ENCODE results near the gene FBXO36.

The FBXO36 gene

GRCh38 chr2:230048010-230048671, 125.8 kb downstream of the FBXO36 start:
- DNase-seq (ENCODE audit: low read depth, low spot score), result no peak

DNA sequence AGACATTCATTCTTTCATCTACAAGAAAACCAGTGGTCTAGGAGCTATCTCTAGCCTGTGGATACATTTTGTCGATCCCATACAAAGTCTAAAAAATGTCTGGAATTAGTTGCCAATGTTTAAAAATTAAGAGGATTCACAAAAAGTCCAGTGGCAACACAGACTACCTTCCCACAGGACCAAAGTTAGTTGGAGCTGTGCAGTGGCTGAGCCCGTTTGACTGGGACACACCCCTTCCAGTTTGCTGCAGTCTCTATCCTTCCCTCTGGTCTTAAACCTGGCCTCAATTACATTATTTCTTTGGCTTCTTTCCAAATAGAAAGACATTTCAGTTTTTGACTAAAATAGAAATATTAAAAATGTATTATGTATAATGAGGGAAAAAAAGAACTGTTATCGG, 127.8 kb downstream of the FBXO36 start:
- no peak for DNase-seq (ENCODE audit: low read depth, low spot score)

DNA sequence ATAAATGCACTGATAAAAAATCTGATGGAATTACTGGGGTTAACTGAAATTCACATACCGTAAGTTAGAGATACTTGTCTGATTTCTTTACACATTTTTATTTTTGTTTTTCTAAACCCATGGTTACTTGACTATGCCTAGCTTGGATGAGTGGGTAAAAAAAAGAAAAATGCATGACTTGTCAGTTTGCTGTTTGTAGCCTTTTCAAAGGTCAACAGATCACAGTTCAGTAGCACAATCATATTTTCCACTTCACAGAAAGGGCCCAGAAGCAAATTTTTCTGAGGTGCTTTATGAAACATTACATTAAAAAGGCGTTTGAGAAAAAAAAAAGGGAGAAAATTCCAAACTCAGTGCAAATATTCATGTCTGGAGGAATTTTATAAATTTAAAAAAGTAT, 130.0 kb downstream of the FBXO36 start:
- no peak for DNase-seq (ENCODE audit: low read depth, low spot score)

DNA sequence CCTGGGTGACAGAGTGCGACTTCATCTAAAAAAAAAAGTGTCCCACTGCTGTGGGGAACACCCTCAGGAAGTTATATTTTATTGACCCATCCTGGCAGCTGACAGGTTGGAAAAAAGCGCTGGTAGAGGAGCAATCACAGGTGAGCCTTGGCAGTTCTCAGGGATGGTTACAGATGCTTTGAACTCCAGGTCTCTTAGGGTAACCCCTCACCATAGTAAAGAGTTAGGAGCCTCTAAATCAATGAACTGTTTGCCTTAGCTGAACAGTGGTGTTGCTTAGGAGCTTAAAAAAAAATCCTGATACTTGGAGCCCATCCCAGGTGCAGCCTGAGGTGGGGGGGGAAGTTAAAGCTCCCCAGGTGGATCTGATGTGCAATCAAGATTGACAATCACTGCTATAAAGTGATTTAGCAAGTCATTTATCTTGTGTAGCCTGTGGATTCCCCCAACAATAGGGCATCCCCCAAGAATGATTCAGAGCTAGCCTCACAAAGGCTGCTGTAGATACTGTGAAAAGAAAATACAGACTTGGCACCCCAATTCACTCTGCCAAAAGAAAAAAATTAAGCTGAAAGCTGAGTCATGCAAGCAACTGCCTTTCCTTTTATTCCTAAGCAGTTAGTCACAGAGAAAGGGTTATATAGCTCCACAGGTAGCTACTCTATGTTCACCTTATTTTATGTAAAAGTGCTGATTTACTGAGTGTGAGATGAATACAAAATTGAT, 131.6 kb downstream of the FBXO36 start:
- no peak for DNase-seq (ENCODE audit: low read depth, low spot score)

DNA sequence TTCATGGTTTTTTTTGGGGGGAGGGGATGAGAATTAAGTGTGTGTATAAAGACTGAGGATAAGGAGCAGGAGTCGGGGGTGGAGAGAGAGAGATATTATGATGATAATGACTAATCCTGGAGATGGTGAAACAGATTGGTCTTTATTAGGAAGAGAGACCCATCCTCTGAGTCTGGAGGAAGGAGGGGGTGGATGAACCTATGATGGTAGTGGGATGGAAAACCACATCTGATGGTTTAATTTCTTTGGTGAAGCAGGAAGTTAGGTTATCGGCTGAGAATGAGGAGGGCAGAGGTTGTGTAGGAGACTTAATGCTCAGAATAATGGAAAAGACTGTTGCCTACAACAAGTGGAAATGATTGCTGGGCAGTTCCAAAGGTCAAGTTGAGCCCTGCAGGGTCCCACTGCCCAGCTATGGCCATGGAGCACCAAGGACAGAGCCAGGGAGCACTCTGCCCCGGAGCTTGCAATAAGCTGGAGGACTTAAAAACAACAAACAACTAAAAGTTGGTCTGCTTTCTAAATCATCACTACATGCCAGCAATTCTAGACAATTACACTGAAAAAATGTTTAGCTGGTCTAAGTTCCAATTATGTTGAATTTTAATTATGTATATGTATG, 138.5 kb downstream of the FBXO36 start:
- no peak for DNase-seq (ENCODE audit: low read depth, low spot score)
